Measurements from ENCODE around the gene DHRSX.

DNA sequence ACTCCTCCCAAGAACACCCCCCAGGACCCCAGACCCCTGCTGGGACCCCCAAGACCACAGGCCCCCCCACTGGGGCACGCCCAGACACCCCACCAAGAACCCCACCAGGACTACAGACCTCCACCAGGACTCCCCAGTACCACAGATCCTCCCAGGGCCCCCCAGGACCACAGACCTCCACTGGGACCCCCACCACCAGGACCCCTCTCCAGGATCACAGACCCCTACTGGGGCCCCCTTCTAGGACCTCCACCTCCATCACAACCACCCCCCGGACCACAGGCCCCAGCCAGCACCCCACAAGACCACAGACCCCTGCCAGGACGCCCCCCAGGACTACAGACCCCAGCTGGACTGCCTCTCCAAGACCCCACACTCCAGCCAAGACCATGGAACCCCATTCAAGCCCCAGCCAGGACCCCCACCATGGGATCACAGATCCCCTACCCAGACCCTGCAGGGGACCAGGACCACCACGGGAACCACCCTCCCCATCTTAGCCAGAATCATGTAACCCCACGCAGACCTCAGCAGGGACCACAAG is 855 bp upstream of the DHRSX start:
- TF ChIP-seq, protein P1, sequence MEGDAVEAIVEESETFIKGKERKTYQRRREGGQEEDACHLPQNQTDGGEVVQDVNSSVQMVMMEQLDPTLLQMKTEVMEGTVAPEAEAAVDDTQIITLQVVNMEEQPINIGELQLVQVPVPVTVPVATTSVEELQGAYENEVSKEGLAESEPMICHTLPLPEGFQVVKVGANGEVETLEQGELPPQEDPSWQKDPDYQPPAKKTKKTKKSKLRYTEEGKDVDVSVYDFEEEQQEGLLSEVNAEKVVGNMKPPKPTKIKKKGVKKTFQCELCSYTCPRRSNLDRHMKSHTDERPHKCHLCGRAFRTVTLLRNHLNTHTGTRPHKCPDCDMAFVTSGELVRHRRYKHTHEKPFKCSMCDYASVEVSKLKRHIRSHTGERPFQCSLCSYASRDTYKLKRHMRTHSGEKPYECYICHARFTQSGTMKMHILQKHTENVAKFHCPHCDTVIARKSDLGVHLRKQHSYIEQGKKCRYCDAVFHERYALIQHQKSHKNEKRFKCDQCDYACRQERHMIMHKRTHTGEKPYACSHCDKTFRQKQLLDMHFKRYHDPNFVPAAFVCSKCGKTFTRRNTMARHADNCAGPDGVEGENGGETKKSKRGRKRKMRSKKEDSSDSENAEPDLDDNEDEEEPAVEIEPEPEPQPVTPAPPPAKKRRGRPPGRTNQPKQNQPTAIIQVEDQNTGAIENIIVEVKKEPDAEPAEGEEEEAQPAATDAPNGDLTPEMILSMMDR (conservative IDR thresholded peaks at IDR 0.05; ENCODE audit: low read depth, low read length) = no peak
- TF ChIP-seq EZH2 (IDR thresholded peaks at IDR 0.05; ENCODE audit: low read length, unreplicated experiment) = no peak
- TF ChIP-seq EZH2phosphoT487 (IDR thresholded peaks at IDR 0.05; ENCODE audit: borderline replicate concordance, low read length) = no peak

Measured in PC-3 (cell line).